Measurements from ENCODE around the gene PSMG3.

The PSMG3 gene

GRCh38 chr7:1546274-1546908 is 23.4 kb downstream of the PSMG3 start:
- no peaks in the 10 kb centered on the region for H3K36me3 ChIP-seq (replicated peaks)
- no peaks in the 10 kb centered on the region for H3K27me3 ChIP-seq (ENCODE audit: low read depth)
- H3K4me1 ChIP-seq = no peaks in the 10 kb centered on the region
- in situ Hi-C loops (cut with MboI; ENCODE audit: low sequenced_read_pairs) = no loop called here
- H3K4me3 ChIP-seq = no peak overlapping the region
- no peak for DNase-seq (ENCODE audit: low spot score in 2 of 2)
- no peaks in the 10 kb centered on the region for H3K9me3 ChIP-seq

GRCh38 chr7:1545417-1546246 is 24.2 kb downstream of the PSMG3 start:
- in situ Hi-C loops (cut with MboI; ENCODE audit: low sequenced_read_pairs) = no loop called here
- H3K27me3 ChIP-seq (ENCODE audit: low read depth) = no peaks in the 10 kb centered on the region
- H3K4me3 ChIP-seq = no peak overlapping the region
- no peaks in the 10 kb centered on the region for H3K9me3 ChIP-seq
- peaks cover 4% of the 10 kb centered on the region for H3K36me3 ChIP-seq (replicated peaks)
- H3K4me1 ChIP-seq = no peaks in the 10 kb centered on the region
- no peak for DNase-seq (ENCODE audit: low spot score in 2 of 2)

DNA sequence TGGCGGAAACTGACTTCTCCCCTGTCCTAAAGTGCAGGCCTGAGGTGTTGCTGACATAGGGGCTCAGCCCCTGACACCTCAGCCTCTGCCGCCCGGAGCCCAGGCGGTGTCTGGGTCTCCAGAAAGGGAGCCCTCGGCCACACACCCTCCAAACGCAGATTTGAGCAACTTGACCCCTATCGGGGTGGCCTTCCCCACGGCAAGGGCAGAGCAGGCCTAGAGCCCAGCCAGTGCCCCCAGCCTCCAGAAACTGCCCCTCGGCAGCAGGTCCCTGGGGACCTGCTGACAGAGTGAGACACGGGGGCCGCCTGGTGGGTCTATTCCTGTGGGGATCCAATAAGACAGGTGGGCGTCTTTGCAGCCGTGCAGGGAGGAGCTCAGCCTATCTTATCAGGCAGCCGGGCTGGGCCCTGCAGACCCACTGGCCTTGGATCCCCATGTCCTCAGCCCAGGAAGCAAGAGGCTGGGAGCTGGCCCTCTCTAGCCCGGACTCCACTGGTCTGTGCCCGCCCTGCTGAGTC is 24.9 kb downstream of the PSMG3 start:
- Histone ChIP-seq H3K36me3 (replicated peaks) (peaks cover 7% of the 10 kb centered on the region), H3K9me3 (no peaks in the 10 kb centered on the region), H3K4me1 (no peaks in the 10 kb centered on the region), H3K27me3 (ENCODE audit: low read depth) (no peaks in the 10 kb centered on the region), H3K4me3 (no peak overlapping the region)
- no peak for DNase-seq (ENCODE audit: low spot score in 2 of 2)
- in situ Hi-C loops (cut with MboI; ENCODE audit: low sequenced_read_pairs) = no loop called here

DNA sequence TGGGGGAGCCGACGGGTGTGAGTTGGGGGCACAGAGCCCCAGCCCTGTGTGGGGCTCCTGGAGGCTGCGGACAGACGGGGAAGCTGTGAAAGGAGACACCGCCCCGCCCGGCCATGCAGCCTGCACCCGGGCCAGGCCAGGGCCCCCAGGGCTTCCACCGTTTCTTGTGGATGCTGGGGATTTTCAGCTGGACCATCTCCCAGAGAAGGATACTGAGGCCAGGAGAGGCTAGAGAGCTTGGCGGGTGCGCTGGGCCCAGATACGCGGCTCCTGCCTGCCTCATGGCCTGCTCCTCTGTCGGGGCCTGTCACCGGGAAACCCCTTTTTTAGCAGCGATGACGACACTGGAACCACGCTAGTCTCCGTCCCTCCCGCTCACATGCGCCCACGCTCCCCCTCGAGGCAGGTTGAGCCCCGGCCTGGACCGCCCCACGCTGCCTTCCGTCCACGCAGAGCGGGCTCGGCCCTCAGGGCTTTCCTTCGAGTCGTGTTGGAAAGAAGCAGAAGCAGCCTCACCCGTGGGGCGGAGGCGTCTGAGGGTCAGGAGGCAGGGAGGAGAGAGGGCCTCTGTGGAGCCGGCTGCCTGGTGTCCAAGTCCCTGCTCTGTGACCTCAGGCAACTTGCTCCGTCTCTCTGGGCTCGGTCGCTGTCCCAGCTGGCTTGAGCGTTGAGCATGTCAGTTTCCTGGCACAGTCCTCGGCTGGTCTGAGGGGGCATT is 25.5 kb downstream of the PSMG3 start:
- Histone ChIP-seq H3K27me3 (ENCODE audit: low read depth) (no peaks in the 10 kb centered on the region), H3K4me3 (no peak overlapping the region), H3K36me3 (replicated peaks) (peaks cover 12% of the 10 kb centered on the region), H3K4me1 (no peaks in the 10 kb centered on the region), H3K9me3 (no peaks in the 10 kb centered on the region)
- in situ Hi-C loops (cut with MboI; ENCODE audit: low sequenced_read_pairs) = no loop called here
- no peak for DNase-seq (ENCODE audit: low spot score in 2 of 2)

- H3K36me3 ChIP-seq (replicated peaks) = peaks cover 15% of the 10 kb centered on the region
- no peaks in the 10 kb centered on the region for H3K9me3 ChIP-seq
- in situ Hi-C loops (cut with MboI; ENCODE audit: low sequenced_read_pairs) = no loop called here
- H3K27me3 ChIP-seq (ENCODE audit: low read depth) = no peaks in the 10 kb centered on the region
- no peaks in the 10 kb centered on the region for H3K4me1 ChIP-seq
- no peak overlapping the region for H3K4me3 ChIP-seq
- DNase-seq (ENCODE audit: low spot score in 2 of 2) = no peak
Observed at GRCh38 chr7:1543826-1544177, 26.0 kb downstream of the PSMG3 start.

DNA sequence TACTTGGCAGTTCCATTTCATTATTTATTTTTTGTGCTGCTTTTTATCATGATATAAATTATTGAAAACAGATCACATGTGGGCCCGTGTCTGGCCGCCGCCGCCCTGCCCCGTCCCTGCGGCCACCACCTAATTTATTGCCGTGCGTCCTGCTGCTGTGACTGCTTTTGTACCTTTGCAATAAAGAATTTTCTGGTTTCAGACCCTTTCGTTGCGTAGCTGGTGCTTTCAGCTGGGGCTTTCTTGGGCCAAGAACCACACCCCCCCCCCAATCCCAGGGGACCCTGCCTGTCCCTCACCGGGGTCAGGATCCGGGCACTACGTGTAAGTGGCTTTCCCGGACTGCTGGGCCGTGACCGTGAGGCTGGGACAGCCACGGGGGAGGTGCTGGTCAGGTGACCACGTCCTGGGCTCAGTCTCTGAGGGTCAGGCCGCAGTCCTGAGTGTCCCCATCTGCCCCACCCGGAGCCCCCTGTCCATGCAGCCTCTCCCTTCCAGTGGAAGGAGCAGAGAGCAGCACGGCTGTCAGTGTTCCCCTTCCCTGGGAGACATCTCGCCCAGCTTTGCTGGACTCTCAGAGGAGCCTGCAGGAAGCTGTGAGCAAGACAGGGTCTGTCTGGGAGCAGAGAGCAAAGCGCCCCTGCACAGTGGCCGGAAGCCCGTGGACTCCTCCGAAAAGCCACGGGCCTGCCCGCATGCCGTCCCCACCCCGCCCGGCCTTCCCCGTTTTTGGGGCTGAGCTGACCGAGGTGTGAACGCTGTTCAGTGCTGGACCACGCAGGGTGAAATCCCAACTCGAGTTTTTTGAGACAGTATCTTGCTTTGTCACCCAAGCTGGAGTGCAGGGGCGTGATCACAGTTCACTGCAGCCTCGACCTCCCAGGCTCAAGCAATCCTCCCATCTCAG is 26.7 kb downstream of the PSMG3 start:
- Histone ChIP-seq H3K4me1 (no peaks in the 10 kb centered on the region; the same call in 1 of the 2 replicates), H3K4me3 (no peak overlapping the region), H3K27me3 (ENCODE audit: low read depth) (no peaks in the 10 kb centered on the region), H3K9me3 (no peaks in the 10 kb centered on the region), H3K36me3 (replicated peaks) (peaks cover 15% of the 10 kb centered on the region)
- in situ Hi-C loops (cut with MboI; ENCODE audit: low sequenced_read_pairs) = no loop called here
- no peak for DNase-seq (ENCODE audit: low spot score in 2 of 2)

DNA sequence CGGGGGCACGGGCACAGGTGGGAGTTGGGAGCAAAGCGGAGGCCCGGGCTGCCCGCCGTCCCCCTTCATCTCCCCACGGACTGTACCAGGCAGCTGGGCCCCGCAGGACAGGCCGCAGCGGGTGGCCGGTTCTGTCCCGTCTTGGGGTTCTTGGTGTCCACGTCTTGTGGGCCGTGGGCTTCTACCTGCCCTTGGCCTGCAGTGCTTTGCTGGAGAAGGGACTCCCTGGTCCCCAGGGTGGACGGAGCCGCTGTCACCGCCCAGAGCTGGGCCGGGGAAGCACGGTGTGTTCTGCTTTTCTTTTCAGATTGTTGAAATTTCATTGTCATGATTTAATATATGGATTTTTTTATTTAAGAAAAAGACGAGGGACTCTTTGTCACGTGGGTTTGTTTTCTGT is 27.5 kb downstream of the PSMG3 start:
- Histone ChIP-seq H3K4me1 (peaks cover 6% of the 10 kb centered on the region), H3K4me3 (no peak overlapping the region), H3K9me3 (no peaks in the 10 kb centered on the region), H3K36me3 (replicated peaks) (peaks cover 15% of the 10 kb centered on the region), H3K27me3 (ENCODE audit: low read depth) (no peaks in the 10 kb centered on the region)
- in situ Hi-C loops (cut with MboI; ENCODE audit: low sequenced_read_pairs) = no loop called here
- no peak for DNase-seq (ENCODE audit: low spot score in 2 of 2)

DNA sequence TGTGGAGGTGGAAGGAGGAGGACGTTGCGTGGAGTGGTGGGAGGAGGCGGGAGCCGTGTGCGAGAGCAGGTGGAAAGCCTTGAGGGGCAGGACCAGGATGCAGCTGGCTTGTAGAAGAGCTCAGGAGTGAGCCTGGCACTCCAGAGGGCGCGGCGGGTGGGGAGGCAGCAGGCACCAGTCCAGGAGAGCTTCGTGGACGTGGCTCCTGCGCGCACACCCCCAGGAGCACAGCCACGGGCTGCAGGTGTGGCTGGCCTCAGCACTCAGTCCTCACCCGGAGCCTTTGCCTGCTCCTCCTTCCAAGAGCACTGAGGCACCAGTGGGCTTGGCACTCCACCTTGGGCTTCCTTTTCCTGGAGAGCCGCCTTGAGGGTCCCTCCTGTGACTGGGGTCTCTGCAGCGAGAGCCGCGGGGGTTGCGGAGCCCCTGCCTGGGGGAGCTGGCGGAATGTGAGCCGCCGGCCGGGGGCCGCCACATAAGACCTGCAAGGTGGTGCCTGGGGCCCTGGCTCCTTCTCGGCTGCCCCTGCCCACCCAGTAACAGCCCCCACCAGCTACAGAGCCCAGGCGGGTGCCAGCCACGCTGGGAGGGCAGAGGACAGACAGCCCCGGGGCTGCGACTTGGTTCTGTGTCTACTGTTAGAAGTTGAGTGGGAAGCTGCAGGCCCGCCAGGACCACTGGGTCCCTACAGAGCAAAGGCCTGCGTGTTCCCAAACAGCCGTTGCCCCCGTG is 28.2 kb downstream of the PSMG3 start:
- Histone ChIP-seq H3K9me3 (no peaks in the 10 kb centered on the region), H3K4me1 (peaks cover 12% of the 10 kb centered on the region), H3K27me3 (ENCODE audit: low read depth) (no peaks in the 10 kb centered on the region), H3K36me3 (replicated peaks) (peaks cover 15% of the 10 kb centered on the region), H3K4me3 (no peak overlapping the region)
- in situ Hi-C loops (cut with MboI; ENCODE audit: low sequenced_read_pairs) = no loop called here
- DNase-seq (ENCODE audit: low spot score in 2 of 2) = no peak

DNA sequence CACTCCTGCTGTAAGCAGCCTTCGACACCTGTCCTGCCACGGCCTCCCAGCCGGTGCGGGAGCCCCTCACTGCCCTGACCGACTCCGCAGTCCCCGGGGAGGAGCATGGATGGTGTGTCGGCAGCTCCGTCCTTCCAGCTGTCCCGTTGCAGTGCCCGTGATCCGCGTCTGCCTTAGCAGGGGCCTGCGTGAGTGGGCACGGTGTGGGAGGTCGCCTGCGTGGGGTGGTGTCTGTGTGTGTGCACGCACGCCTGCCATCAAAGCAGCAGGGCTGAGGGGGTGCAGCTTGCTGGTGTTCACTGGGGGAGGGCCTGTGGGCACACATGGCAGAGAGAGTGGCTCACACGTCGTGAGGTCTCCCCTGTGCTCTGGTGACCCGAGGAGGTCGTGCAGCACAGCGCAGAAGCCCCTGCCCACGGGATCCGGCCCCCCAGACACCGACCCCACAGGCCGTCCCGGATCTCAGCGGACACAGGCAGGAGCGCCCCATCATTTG is 29.0 kb downstream of the PSMG3 start:
- peaks cover 13% of the 10 kb centered on the region for H3K4me1 ChIP-seq
- no peak overlapping the region for H3K4me3 ChIP-seq
- H3K9me3 ChIP-seq = no peaks in the 10 kb centered on the region
- in situ Hi-C loops (cut with MboI; ENCODE audit: low sequenced_read_pairs) = no loop called here
- H3K36me3 ChIP-seq (replicated peaks) = peaks cover 15% of the 10 kb centered on the region
- DNase-seq (ENCODE audit: low spot score in 2 of 2) = no peak
- no peaks in the 10 kb centered on the region for H3K27me3 ChIP-seq (ENCODE audit: low read depth)

GRCh38 chr7:1539882-1540775 is 29.7 kb downstream of the PSMG3 start:
- peaks cover 18% of the 10 kb centered on the region for H3K36me3 ChIP-seq (replicated peaks)
- peaks cover 13% of the 10 kb centered on the region for H3K4me1 ChIP-seq
- H3K27me3 ChIP-seq (ENCODE audit: low read depth) = no peaks in the 10 kb centered on the region
- DNase-seq (ENCODE audit: low spot score in 2 of 2) = no peak
- no peaks in the 10 kb centered on the region for H3K9me3 ChIP-seq
- in situ Hi-C loops (cut with MboI; ENCODE audit: low sequenced_read_pairs) = no loop called here
- H3K4me3 ChIP-seq = no peak overlapping the region

DNA sequence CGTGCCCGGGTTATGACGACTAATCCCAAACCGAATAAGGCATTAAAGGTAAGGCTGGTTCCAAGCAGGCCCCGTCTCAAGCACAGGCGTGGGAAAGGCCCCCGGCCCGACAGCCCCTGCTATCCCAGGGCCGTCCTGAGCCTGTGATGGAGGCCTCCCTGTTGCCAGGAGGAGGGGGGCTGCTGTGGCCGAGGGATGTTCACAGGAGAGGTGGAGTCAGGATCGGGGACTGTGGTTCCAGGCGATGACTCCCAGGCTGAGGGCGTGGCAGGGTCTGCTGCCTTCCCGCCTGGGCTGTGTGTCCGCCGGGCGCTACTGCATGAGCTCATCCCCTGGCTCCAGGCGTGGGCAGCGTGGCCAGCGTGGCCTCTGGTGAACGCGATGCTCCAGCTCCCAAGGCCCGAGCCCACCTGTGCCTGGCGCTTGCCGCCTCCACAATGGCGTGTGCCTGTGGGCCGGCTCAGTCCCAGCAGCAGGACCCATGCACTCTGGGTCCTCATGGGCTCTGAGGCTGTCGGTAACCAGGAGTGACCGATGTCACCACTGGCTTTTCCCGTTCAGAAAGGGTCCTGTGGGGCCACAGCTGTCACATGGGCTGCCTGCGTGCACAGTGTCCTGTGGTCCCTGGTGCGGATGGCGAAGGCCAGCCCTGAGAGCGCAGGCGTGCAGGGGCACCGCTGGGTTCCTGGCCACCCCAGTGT is 30.5 kb downstream of the PSMG3 start:
- Histone ChIP-seq H3K4me3 (no peak overlapping the region), H3K4me1 (peaks cover 13% of the 10 kb centered on the region), H3K9me3 (no peaks in the 10 kb centered on the region), H3K36me3 (replicated peaks) (peaks cover 18% of the 10 kb centered on the region), H3K27me3 (ENCODE audit: low read depth) (no peaks in the 10 kb centered on the region)
- no peak for DNase-seq (ENCODE audit: low spot score in 2 of 2)
- in situ Hi-C loops (cut with MboI; ENCODE audit: low sequenced_read_pairs) = no loop called here
